ENCODE results near the gene SPAG17. TPM values are rescaled to one million over a fixed set of nuclear protein-coding genes. Genes with fewer than 3 reads are reported as not detected.

The SPAG17 gene
- total RNA-seq, 1 experiment from 2014 or later = not detected

- no peaks in the 10 kb centered on the region for H3K9me3 ChIP-seq
- DNase-seq = no peak
These were observed 111.2 kb downstream of the SPAG17 start for GRCh38 chr1:118073648-118074435.

GRCh38 chr1:118049981-118050380 is 135.0 kb downstream of the SPAG17 start:
- no peaks in the 10 kb centered on the region for H3K9me3 ChIP-seq
- no peak for DNase-seq
- H3K4me3 ChIP-seq = no peak overlapping the region
- no peaks in the 10 kb centered on the region for H3K36me3 ChIP-seq
- H3K27me3 ChIP-seq = no peaks in the 10 kb centered on the region

More at GRCh38 chr1:118073648-118074435, 111.2 kb downstream of the SPAG17 start:
- Histone ChIP-seq H3K4me3 (no peak overlapping the region), H3K27me3 (no peaks in the 10 kb centered on the region), H3K36me3 (no peaks in the 10 kb centered on the region)

GRCh38 chr1:118047650-118048224 is 137.3 kb downstream of the SPAG17 start:
- no peak overlapping the region for H3K4me3 ChIP-seq
- H3K36me3 ChIP-seq = no peaks in the 10 kb centered on the region
- DNase-seq = no peak
- H3K27me3 ChIP-seq = no peaks in the 10 kb centered on the region
- H3K9me3 ChIP-seq = no peaks in the 10 kb centered on the region

- Histone ChIP-seq H3K36me3 (no peaks in the 10 kb centered on the region), H3K27me3 (no peaks in the 10 kb centered on the region), H3K9me3 (no peaks in the 10 kb centered on the region), H3K4me3 (no peak overlapping the region)
- DNase-seq = no peak
These were observed 137.9 kb downstream of the SPAG17 start for GRCh38 chr1:118047006-118047649.

GRCh38 chr1:118043624-118044023 is 141.4 kb downstream of the SPAG17 start:
- H3K4me3 ChIP-seq = no peak overlapping the region
- H3K9me3 ChIP-seq = no peaks in the 10 kb centered on the region
- H3K36me3 ChIP-seq = no peaks in the 10 kb centered on the region
- no peaks in the 10 kb centered on the region for H3K27me3 ChIP-seq
- no peak for DNase-seq

GRCh38 chr1:118042501-118042900 is 142.5 kb downstream of the SPAG17 start:
- no peaks in the 10 kb centered on the region for H3K9me3 ChIP-seq
- H3K4me3 ChIP-seq = no peak overlapping the region
- no peaks in the 10 kb centered on the region for H3K27me3 ChIP-seq
- no peak for DNase-seq
- H3K36me3 ChIP-seq = no peaks in the 10 kb centered on the region

GRCh38 chr1:118039170-118039569 is 145.9 kb downstream of the SPAG17 start:
- H3K4me3 ChIP-seq = no peak overlapping the region
- no peak for DNase-seq
- no peaks in the 10 kb centered on the region for H3K36me3 ChIP-seq
- H3K27me3 ChIP-seq = no peaks in the 10 kb centered on the region
- H3K9me3 ChIP-seq = no peaks in the 10 kb centered on the region

GRCh38 chr1:118032883-118033282 is 152.1 kb downstream of the SPAG17 start:
- no peaks in the 10 kb centered on the region for H3K27me3 ChIP-seq

GRCh38 chr1:118028267-118028666 is 156.8 kb downstream of the SPAG17 start:
- no peaks in the 10 kb centered on the region for H3K27me3 ChIP-seq
- DNase-seq = no peak
- H3K9me3 ChIP-seq = no peaks in the 10 kb centered on the region
- no peak overlapping the region for H3K4me3 ChIP-seq
- H3K36me3 ChIP-seq = no peaks in the 10 kb centered on the region

More at GRCh38 chr1:118032883-118033282, 152.1 kb downstream of the SPAG17 start:
- Histone ChIP-seq H3K4me3 (no peak overlapping the region), H3K36me3 (no peaks in the 10 kb centered on the region), H3K9me3 (no peaks in the 10 kb centered on the region)
- DNase-seq = no peak

GRCh38 chr1:118023199-118023598 is 161.8 kb downstream of the SPAG17 start:
- DNase-seq = no peak
- no peaks in the 10 kb centered on the region for H3K36me3 ChIP-seq
- H3K27me3 ChIP-seq = no peaks in the 10 kb centered on the region
- no peak overlapping the region for H3K4me3 ChIP-seq
- no peaks in the 10 kb centered on the region for H3K9me3 ChIP-seq

GRCh38 chr1:118021668-118022067 is 163.4 kb downstream of the SPAG17 start:
- DNase-seq = no peak
- no peaks in the 10 kb centered on the region for H3K36me3 ChIP-seq
- H3K9me3 ChIP-seq = no peaks in the 10 kb centered on the region
- no peaks in the 10 kb centered on the region for H3K27me3 ChIP-seq
- H3K4me3 ChIP-seq = no peak overlapping the region

GRCh38 chr1:118018060-118018459 is 167.0 kb downstream of the SPAG17 start:
- DNase-seq = no peak

GRCh38 chr1:118013938-118014337 is 171.1 kb downstream of the SPAG17 start:
- Histone ChIP-seq H3K27me3 (no peaks in the 10 kb centered on the region), H3K4me3 (no peak overlapping the region), H3K9me3 (no peaks in the 10 kb centered on the region), H3K36me3 (no peaks in the 10 kb centered on the region)
- DNase-seq = no peak

More at GRCh38 chr1:118018060-118018459, 167.0 kb downstream of the SPAG17 start:
- H3K27me3 ChIP-seq = no peaks in the 10 kb centered on the region
- no peaks in the 10 kb centered on the region for H3K9me3 ChIP-seq
- H3K36me3 ChIP-seq = no peaks in the 10 kb centered on the region
- no peak overlapping the region for H3K4me3 ChIP-seq

- Histone ChIP-seq H3K9me3 (no peaks in the 10 kb centered on the region), H3K27me3 (no peaks in the 10 kb centered on the region), H3K36me3 (no peaks in the 10 kb centered on the region), H3K4me3 (no peak overlapping the region)
- DNase-seq = no peak
These were observed 171.7 kb downstream of the SPAG17 start for GRCh38 chr1:118013336-118013735.

- no peak for DNase-seq
- no peaks in the 10 kb centered on the region for H3K36me3 ChIP-seq
- H3K4me3 ChIP-seq = no peak overlapping the region
- no peaks in the 10 kb centered on the region for H3K9me3 ChIP-seq
- no peaks in the 10 kb centered on the region for H3K27me3 ChIP-seq
These were observed 172.4 kb downstream of the SPAG17 start for GRCh38 chr1:118012515-118013124.

GRCh38 chr1:118008011-118008410 is 177.0 kb downstream of the SPAG17 start:
- Histone ChIP-seq H3K4me3 (no peak overlapping the region), H3K36me3 (no peaks in the 10 kb centered on the region), H3K27me3 (no peaks in the 10 kb centered on the region), H3K9me3 (0 out of 2 replicates have a peak, but pooled peaks cover 3% of the 10 kb centered on the region)
- DNase-seq = no peak

- Histone ChIP-seq H3K4me3 (no peak overlapping the region), H3K36me3 (no peaks in the 10 kb centered on the region), H3K27me3 (no peaks in the 10 kb centered on the region), H3K9me3 (peaks cover 7% of the 10 kb centered on the region; the same call in 1 of the 2 replicates)
- DNase-seq = no peak
These were observed 177.6 kb downstream of the SPAG17 start for GRCh38 chr1:118007391-118007790.

Data from MG63 (cell line).